GM18909 (cell line): Measurements from ENCODE around the gene ZNF394.
"Not testable (repeated sequence)": the region's sequence is repeated elsewhere in the genome, so short reads cannot be mapped to it uniquely, and the experiment has no call there.

Experiments
- ATAC-seq: cut with Tn5 transposase; IDR thresholded peaks from one replicate; pipeline ENCODE4 v1.9.1; 2021; ENCODE audit warnings: mild to moderate bottlenecking; ENCODE audit not compliant: unreplicated experiment, poor library complexity

The ZNF394 gene

GRCh38 chr7:99499721-99500636, at the start of gene ZNF394:
Gene ZNF394 (minus strand): TSS chr7:99500281. CDS start chr7:99500093, 188 bp downstream.
- peak; percentile 47 for ATAC-seq

GRCh38 chr7:99549545-99549944, 49.5 kb upstream of the ZNF394 start:
- not testable (repeated sequence) for ATAC-seq

DNA sequence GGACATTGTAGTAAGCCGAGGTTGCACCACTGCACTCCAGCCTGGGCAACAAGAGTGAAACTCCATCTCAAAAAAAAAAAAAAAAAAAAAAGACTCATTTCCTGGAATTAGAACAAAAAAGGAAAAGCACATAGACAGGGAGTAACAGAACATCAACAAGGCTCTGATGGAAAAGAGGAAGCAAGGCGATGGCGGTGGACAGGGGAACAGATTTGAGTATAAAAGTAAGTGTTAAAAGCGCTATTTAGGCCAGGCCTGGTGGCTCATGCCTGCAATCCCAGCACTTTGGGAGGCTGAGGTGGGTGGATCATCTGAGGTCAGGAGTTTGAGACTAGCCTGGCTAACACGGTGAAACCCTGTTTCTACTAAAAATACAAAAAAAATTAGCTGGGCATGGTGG, 45.2 kb upstream of the ZNF394 start:
- not testable (repeated sequence) for ATAC-seq

- no peak for ATAC-seq
Observed at GRCh38 chr7:99543916-99544315, 43.8 kb upstream of the ZNF394 start.

- ATAC-seq, result no peak
Observed at GRCh38 chr7:99543081-99543671, 43.1 kb upstream of the ZNF394 start.

DNA sequence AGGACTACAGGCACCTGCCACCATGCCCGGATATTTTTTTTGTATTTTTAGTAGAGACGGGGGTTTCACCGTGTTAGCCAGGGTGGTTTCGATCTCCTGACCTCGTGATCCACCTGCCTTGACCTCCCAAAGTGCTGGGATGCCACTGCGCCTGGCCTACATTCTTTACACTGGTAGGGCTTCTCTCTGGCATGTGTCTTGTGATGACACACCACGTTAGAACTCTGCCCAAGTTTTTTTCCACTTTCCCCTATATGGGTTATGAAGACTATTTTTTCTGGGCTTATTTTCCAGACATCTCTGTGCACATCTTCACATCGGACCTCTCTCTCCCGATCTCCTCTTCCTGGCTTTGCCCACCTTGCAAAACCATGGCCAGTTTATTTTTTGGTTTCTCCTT, 41.1 kb upstream of the ZNF394 start:
- ATAC-seq, result no peak

DNA sequence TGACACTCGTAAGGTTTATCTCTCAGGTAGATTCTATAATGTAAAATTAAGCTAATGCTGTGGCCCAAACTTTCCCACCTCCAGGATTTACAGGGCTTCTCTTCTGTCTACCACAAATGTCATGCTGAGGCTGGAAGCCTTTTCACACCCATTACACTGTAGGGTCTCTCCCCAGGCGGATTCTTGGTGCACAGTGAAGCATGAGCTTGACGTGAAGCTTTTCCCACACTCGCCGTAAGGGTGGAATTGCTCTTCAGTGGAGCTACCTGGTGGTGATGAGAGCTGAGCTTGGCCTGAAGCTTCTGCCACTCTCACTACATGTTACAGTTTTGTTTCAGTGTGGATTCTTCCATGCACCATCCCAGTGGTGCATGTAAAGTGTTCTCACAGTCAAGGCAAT, 40.5 kb upstream of the ZNF394 start:
- no peak for ATAC-seq

DNA sequence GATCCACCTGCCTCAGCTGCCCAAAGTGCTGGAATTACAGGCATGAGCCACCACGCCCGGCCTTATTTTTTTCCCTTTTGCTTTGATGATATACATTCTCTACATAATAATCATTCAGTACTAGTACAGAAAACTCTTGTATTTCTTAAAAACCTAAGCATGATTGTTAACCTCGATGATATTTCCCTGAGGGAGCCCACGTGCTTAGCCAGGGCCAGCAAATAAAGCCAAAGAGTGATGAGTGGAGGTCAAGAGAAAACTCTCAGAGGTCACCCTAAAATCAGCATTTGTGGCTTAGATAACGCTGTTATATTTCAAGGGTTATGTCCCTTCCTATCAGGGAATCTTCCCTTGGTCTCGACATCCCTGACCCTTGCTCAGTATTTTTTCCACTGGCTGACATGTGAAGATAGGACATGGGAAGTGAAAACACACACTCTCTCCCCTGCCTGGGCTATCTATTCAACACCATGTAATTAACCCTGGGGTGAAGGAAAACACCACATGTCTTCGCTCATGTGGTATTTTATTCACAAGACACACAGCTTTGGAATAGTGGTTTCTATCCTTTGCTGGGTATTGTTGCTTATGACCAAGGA, 39.2 kb upstream of the ZNF394 start:
- no peak for ATAC-seq

- no peak for ATAC-seq
Observed at GRCh38 chr7:99535667-99536066, 35.6 kb upstream of the ZNF394 start.

GRCh38 chr7:99531354-99531765, 31.3 kb upstream of the ZNF394 start:
- ATAC-seq, result no peak

- no peak for ATAC-seq
Observed at GRCh38 chr7:99525713-99526440, 25.8 kb upstream of the ZNF394 start.

DNA sequence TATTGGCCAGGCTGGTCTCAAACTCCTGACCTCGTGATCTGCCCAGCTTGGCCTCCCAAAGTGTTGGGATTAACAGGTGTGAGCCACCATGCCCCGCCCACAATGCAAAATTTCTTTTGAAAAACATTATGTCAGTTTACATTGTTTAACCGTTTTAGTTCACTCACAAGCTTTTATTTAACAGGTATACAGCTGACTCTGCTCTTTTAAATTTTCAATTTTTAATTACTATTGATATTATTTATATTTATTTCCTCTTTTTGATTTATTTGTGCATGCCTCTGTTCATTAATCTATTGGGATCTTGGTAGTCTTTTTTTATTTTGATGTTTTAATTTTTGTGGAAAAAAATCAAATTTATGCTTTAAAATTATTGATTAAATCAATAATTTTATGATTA, 21.3 kb upstream of the ZNF394 start:
- no peak for ATAC-seq

DNA sequence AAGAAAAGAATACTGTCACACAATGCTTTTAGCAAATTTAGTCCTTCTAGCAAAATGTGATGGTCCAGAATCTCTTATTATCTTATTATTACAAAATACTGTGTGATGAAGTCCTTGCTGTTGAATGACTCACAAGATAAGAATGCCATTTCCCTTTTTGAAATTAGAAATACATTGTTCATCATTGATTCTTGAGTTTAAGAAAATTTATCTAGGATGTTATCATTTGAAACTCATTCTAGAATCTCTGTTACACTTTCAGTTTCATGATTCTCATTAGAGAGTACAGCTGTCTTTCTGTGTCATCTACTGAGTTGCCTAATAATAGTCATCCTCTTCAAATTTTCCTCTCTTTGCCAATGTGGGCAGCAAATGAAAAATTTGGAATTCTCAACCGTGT, 14.0 kb upstream of the ZNF394 start:
- no peak for ATAC-seq

GRCh38 chr7:99505324-99505662, 5.2 kb upstream of the ZNF394 start:
- ATAC-seq, result no peak

DNA sequence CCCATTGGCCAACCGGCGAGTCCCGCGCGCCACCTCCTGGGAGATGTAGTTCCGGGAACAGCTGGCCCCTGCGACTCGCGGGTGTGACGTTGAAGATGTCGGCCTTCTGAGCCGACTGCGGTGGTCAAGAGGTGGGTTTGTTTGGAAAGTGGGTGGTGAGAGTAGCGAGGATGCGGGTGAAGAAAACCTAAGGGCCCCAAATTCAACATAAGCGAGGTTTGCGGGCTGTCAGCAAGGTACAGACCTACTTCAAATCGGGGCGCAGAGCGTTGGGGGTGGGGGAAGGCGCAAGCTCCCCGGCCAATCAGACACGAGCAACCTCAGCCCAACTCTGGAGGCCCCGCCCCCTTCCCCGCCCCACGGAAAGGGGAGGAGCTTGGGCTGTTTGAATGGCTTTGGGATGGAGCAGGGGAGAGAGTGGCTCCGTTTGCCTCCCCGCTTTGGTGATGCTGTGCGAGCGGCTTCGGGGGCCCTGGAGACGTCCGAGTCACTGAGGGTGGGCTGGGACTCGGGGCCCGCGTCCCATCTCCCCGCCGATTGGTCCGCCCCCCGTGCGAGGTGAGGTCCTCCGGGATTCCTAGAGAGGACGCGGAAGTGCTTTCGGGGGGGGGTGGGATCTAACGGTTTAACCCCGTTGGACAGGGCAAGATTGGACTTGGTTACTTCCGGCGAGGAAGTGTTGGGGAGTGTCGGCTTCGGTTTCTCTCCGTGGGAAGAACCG, 4.7 kb upstream of the ZNF394 start, which contains the start of gene ZKSCAN5:
ZKSCAN5 (plus strand) TSS at position 60 of the 721 bp plus-strand sequence. CDS start 1,383 bp downstream, outside the sequence.
- peak; percentile 81 for ATAC-seq

- no peak for ATAC-seq
Observed at GRCh38 chr7:99504281-99504602, 4.2 kb upstream of the ZNF394 start.

DNA sequence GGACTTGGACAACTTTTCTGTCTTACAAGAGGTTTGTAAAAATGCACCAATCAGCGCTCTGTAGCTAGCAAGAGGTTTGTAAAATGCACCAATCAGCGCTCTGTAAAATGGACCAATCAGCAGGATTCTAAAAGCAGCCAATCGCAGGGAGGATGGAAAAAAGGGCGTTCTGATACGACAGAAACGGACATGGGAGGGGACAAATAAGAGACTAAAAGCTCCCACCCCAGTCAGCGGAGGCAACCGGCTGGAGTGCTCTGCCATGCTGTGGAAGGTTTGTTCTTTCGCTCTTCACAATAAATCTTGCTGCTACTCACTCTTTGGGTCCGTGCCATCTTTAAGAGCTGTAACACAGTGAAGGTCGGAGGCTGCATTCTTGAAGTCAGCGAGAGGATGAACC, 1.2 kb upstream of the ZNF394 start:
- not testable (repeated sequence) for ATAC-seq

DNA sequence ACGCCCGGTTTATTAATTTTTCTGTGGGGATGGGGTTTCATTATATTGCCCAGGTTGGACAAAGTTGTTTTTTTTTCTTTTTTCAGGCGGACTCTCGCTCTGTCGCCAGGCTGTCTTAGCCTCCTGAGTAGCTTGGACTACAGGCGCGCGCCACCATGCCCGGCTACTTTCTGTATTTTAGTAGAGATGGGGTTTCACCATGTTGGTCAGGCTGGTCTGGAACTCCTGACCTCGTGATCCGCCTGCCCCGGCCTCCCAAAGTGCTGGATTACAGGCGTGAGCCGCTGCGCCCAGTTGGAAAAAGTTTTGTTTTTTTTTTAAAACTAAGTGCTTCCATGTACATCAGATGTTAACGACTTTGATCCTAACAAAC, 542 bp upstream of the ZNF394 start:
- ATAC-seq, result no peak

DNA sequence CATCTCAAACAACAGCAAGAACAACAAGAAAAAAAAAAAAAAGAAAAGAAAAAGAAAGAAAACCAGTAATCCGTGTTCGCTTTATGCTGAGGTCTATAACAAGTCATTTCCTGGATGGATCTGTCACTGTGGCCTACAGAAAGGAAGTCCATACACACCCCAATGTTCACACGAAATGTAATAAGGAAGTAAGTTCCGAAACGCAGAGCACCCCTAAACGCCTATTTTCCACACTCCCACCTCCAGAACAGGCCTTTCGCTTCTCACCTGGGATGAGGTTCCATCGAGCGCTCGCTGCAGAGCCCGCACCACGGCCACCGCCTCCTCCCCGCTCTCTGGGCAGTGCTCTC, 735 bp downstream of the ZNF394 start:
- peak; percentile 11 for ATAC-seq

DNA sequence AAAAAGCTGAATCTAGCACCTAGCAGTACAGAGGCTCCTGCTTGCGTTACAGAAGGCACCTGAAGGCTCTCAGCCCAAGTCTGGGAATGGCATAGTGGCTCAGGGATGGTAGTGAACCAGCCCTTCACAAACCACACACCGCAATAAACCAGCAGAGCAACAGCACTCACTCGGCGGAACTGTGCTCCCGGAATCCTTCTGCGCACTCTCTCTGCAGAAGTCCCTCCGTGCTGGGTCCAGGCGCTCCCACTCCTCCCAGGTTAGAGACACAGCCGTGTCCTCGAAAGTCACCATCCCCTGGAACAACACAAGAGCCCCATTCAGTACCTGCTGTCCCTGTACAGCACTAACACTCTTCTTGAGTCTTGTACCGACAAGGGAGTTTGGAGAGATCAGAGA, 1.5 kb downstream of the ZNF394 start:
- ATAC-seq, result no peak
